GM18517 (cell line): ENCODE data around the gene BCAR1.

ENCODE experiments used
- ATAC-seq: cut with Tn5 transposase; IDR thresholded peaks from one replicate; pipeline ENCODE4 v1.9.1; 2021; ENCODE audit warnings: mild to moderate bottlenecking, moderate library complexity; ENCODE audit not compliant: unreplicated experiment

BCAR1 gene

DNA sequence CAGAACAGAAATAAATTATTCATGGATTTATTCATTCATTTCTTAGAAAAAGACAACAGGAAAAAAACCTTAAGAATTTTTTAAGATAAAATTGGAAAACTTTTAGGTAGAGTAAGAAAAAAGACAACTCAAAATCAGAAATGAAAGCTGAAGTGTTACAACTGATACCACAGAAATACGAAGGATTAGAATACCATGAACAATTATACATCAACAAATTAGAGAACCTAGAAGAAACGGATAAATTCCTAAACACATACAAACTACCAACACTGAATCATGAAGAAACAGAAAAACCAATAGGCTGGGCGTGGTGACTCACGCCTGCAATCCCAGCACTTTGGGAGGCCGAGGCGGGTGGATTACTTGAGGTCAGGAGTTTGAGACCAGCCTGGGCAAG is 72.2 kb downstream of the BCAR1 start:
- ATAC-seq, result no peak
